HL-60 (cell line): ENCODE data around the gene RFTN1.

Experiments used
- POLR2AphosphoS5 ChIP-seq: IDR thresholded peaks from 2 replicates; pipeline ENCODE4 v1.6.1; 2012; ENCODE audit warnings: low read depth
- TF ChIP-seq, protein P1 (sequence below): IDR thresholded peaks from one replicate; pipeline ENCODE4 v1.5.1; 2011; ENCODE audit warnings: low read length, control low read depth, inconsistent platforms; ENCODE audit not compliant: insufficient read depth

- TF ChIP-seq, protein P1, sequence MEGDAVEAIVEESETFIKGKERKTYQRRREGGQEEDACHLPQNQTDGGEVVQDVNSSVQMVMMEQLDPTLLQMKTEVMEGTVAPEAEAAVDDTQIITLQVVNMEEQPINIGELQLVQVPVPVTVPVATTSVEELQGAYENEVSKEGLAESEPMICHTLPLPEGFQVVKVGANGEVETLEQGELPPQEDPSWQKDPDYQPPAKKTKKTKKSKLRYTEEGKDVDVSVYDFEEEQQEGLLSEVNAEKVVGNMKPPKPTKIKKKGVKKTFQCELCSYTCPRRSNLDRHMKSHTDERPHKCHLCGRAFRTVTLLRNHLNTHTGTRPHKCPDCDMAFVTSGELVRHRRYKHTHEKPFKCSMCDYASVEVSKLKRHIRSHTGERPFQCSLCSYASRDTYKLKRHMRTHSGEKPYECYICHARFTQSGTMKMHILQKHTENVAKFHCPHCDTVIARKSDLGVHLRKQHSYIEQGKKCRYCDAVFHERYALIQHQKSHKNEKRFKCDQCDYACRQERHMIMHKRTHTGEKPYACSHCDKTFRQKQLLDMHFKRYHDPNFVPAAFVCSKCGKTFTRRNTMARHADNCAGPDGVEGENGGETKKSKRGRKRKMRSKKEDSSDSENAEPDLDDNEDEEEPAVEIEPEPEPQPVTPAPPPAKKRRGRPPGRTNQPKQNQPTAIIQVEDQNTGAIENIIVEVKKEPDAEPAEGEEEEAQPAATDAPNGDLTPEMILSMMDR, result no peak
- no peak for TF ChIP-seq POLR2AphosphoS5
Observed at GRCh38 chr3:16467393-16467792, 46.1 kb downstream of the RFTN1 start.
